HG03060 (cell line): ENCODE data around the gene PNPLA7.
"Not testable (repeated sequence)": the region's sequence is repeated elsewhere in the genome, so short reads cannot be mapped to it uniquely, and the experiment has no call there.

ENCODE experiments used
- ATAC-seq: cut with Tn5 transposase; IDR thresholded peaks from one replicate; pipeline ENCODE4 v1.9.1; 2021; ENCODE audit warnings: low read depth, moderate number of reproducible peaks; ENCODE audit not compliant: unreplicated experiment

Gene PNPLA7

GRCh38 chr9:137543237-137543963 is 6.8 kb downstream of the PNPLA7 start:
- no peak for ATAC-seq

GRCh38 chr9:137542486-137542885 is 7.7 kb downstream of the PNPLA7 start:
- ATAC-seq: no peak

- no peak for ATAC-seq
These were observed 9.7 kb downstream of the PNPLA7 start for GRCh38 chr9:137540536-137540935.

GRCh38 chr9:137538058-137538457 is 12.1 kb downstream of the PNPLA7 start:
- no peak for ATAC-seq

GRCh38 chr9:137536594-137537131 is 13.5 kb downstream of the PNPLA7 start:
- ATAC-seq: not testable (repeated sequence)

GRCh38 chr9:137535120-137535428 is 15.1 kb downstream of the PNPLA7 start:
- no peak for ATAC-seq

GRCh38 chr9:137534256-137535119 is 15.7 kb downstream of the PNPLA7 start:
- ATAC-seq: no peak

GRCh38 chr9:137532891-137533468 is 17.2 kb downstream of the PNPLA7 start:
- not testable (repeated sequence) for ATAC-seq

- no peak for ATAC-seq
These were observed 19.0 kb downstream of the PNPLA7 start for GRCh38 chr9:137531099-137531765.

GRCh38 chr9:137530331-137530730 is 19.9 kb downstream of the PNPLA7 start:
- no peak for ATAC-seq

- no peak for ATAC-seq
These were observed 25.3 kb downstream of the PNPLA7 start for GRCh38 chr9:137524981-137525317.

GRCh38 chr9:137524161-137524980 is 25.8 kb downstream of the PNPLA7 start:
- ATAC-seq: no peak

- no peak for ATAC-seq
These were observed 27.3 kb downstream of the PNPLA7 start for GRCh38 chr9:137522746-137523455.

- no peak for ATAC-seq
These were observed 28.7 kb downstream of the PNPLA7 start for GRCh38 chr9:137521405-137521985.

- no peak for ATAC-seq
These were observed 29.4 kb downstream of the PNPLA7 start for GRCh38 chr9:137520614-137521404.

GRCh38 chr9:137519553-137519952 is 30.6 kb downstream of the PNPLA7 start:
- ATAC-seq: no peak

GRCh38 chr9:137518661-137519459 is 31.3 kb downstream of the PNPLA7 start:
- ATAC-seq: not testable (repeated sequence)
